GM06990 (cell line): ENCODE results near the gene KRT25.
"Not testable (repeated sequence)": the region's sequence is repeated elsewhere in the genome, so short reads cannot be mapped to it uniquely, and the experiment has no call there.

Experiments used
- DNase-seq: peaks from one replicate; pipeline ENCODE4 v3.0.0-alpha.2; 2011; ENCODE audit not compliant: insufficient read length; ENCODE audit errors: extremely low read depth
- H3K27me3 ChIP-seq: replicated peaks from 2 replicates; pipeline ENCODE4 v1.6.0; 2011; ENCODE audit warnings: low read length; ENCODE audit not compliant: control insufficient read depth, insufficient read depth
- H3K36me3 ChIP-seq: 2 replicates; pipeline ENCODE4 v1.5.1; 2011; ENCODE audit warnings: low read length; ENCODE audit not compliant: control insufficient read depth, insufficient read depth
- H3K4me3 ChIP-seq: replicated peaks from 2 replicates; pipeline ENCODE4 v1.5.1; 2011; ENCODE audit warnings: low read depth, mild to moderate bottlenecking, control low read depth, low read length
- CTCF ChIP-seq: IDR thresholded peaks from 2 replicates; pipeline ENCODE4 v1.5.1; 2011; ENCODE audit warnings: low read length, control low read depth, mild to moderate bottlenecking, inconsistent platforms; ENCODE audit not compliant: insufficient read depth, poor library complexity, severe bottlenecking

KRT25 gene

GRCh38 chr17:40753804-40754203 lies 1.3 kb downstream of the KRT25 start:
- no peak for DNase-seq
- H3K27me3 ChIP-seq = no peaks in the 10 kb centered on the region
- H3K4me3 ChIP-seq = no peak overlapping the region
- no peaks in the 10 kb centered on the region for H3K36me3 ChIP-seq
- no peak for TF ChIP-seq CTCF

- no peak overlapping the region for H3K4me3 ChIP-seq
- H3K27me3 ChIP-seq = no peaks in the 10 kb centered on the region
- no peaks in the 10 kb centered on the region for H3K36me3 ChIP-seq
- no peak for TF ChIP-seq CTCF
- DNase-seq = no peak
These were observed 4.1 kb downstream of the KRT25 start for GRCh38 chr17:40751065-40751464.

- no peaks in the 10 kb centered on the region for H3K27me3 ChIP-seq
- no peak for DNase-seq
- no peaks in the 10 kb centered on the region for H3K36me3 ChIP-seq
- no peak for TF ChIP-seq CTCF
- H3K4me3 ChIP-seq = no peak overlapping the region
These were observed 4.7 kb downstream of the KRT25 start for GRCh38 chr17:40750391-40750790.

GRCh38 chr17:40748666-40749065 lies 6.5 kb downstream of the KRT25 start:
- H3K4me3 ChIP-seq, DNase-seq, H3K27me3 ChIP-seq, H3K36me3 ChIP-seq: not testable (repeated sequence)

- Histone ChIP-seq H3K36me3 (no peaks in the 10 kb centered on the region), H3K27me3 (no peaks in the 10 kb centered on the region; the same call in none of the 2 replicates), H3K4me3 (no peak overlapping the region)
- TF ChIP-seq CTCF = no peak
- no peak for DNase-seq
These were observed 16.6 kb downstream of the KRT25 start for GRCh38 chr17:40738553-40738952.

- TF ChIP-seq CTCF = no peak
- Histone ChIP-seq H3K36me3 (no peaks in the 10 kb centered on the region), H3K4me3 (no peak overlapping the region), H3K27me3 (peaks cover 2% of the 10 kb centered on the region)
- DNase-seq = no peak
These were observed 20.1 kb downstream of the KRT25 start for GRCh38 chr17:40735016-40735415.
